Osteoblast (primary cell): ENCODE data around the gene PHLDB3. TPM values are rescaled to one million over a fixed set of nuclear protein-coding genes. Genes with fewer than 3 reads are reported as not detected.
"Not testable (repeated sequence)": the region's sequence is repeated elsewhere in the genome, so short reads cannot be mapped to it uniquely, and the experiment has no call there.

Experiments used
- DNase-seq: peaks from one replicate; pipeline ENCODE4 v3.0.0; 2011; ENCODE audit warnings: low spot score, mixed read lengths; ENCODE audit not compliant: insufficient read length; ENCODE audit errors: missing footprints
- H2AFZ ChIP-seq: 2 replicates; pipeline ENCODE4 v1.6.0; 2011; ENCODE audit warnings: mild to moderate bottlenecking, low read length
- H3K27ac ChIP-seq: 2 replicates; pipeline ENCODE4 v1.5.1; 2011; ENCODE audit warnings: mild to moderate bottlenecking, low read depth, low read length, moderate library complexity
- H3K27me3 ChIP-seq: 2 replicates; pipeline ENCODE4 v1.6.0; 2012; ENCODE audit warnings: mild to moderate bottlenecking, control low read depth, inconsistent platforms, low read length, moderate library complexity; ENCODE audit not compliant: insufficient read depth
- H3K36me3 ChIP-seq: 2 replicates; pipeline ENCODE4 v1.5.1; 2011; ENCODE audit warnings: mild to moderate bottlenecking, low read length, control low read depth, moderate library complexity; ENCODE audit not compliant: insufficient read depth
- H3K4me1 ChIP-seq: 2 replicates; pipeline ENCODE4 v1.5.1; 2011; ENCODE audit warnings: mild to moderate bottlenecking, low read length, control low read depth, moderate library complexity; ENCODE audit not compliant: insufficient read depth
- H3K4me2 ChIP-seq: 2 replicates; pipeline ENCODE4 v1.6.0; 2011; ENCODE audit warnings: mild to moderate bottlenecking, low read length; ENCODE audit not compliant: insufficient read depth
- H3K4me3 ChIP-seq: fragments of 200-600 bp; sonication (generic); 3 replicates; pipeline ENCODE4 v1.5.1; 2012; ENCODE audit warnings: mild to moderate bottlenecking, low read length, inconsistent platforms; ENCODE audit not compliant: insufficient read depth
- H3K79me2 ChIP-seq: 2 replicates; pipeline ENCODE4 v1.6.0; 2012; ENCODE audit warnings: mild to moderate bottlenecking, low read length, control low read depth, inconsistent platforms; ENCODE audit not compliant: insufficient read depth
- H3K9me3 ChIP-seq: 2 replicates; pipeline ENCODE4 v1.5.1; 2011; ENCODE audit warnings: low read depth, low read length, control low read depth
- H4K20me1 ChIP-seq: 2 replicates; pipeline ENCODE4 v1.6.0; 2012; ENCODE audit warnings: mild to moderate bottlenecking, low read length, control low read depth; ENCODE audit not compliant: insufficient read depth
- CTCF ChIP-seq: IDR thresholded peaks from 2 replicates; pipeline ENCODE4 v1.5.1; 2011; ENCODE audit warnings: mild to moderate bottlenecking, low read depth, low read length, moderate library complexity; ENCODE audit errors: extremely low read depth
- total RNA-seq: library from RNA; depleted of rRNA; stranded (reverse); fragments of >200 nt; gene quantifications from 2 replicates; pipeline ENCODE4 v1.2.3, GENCODE V29; 2012

PHLDB3 gene
- total RNA-seq, 1 donor: 10.9 TPM

GRCh38 chr19:43447655-43448054 is 56.9 kb downstream of the PHLDB3 start:
- Histone ChIP-seq H3K4me1 (peaks cover 6% of the 10 kb centered on the region), H3K27ac (no peak overlapping the region), H3K4me3 (no peak overlapping the region), H3K36me3 (no peaks in the 10 kb centered on the region), H3K4me2 (no peak overlapping the region), H3K79me2 (no peaks in the 10 kb centered on the region), H3K27me3 (no peaks in the 10 kb centered on the region), H4K20me1 (no peaks in the 10 kb centered on the region), H2AFZ (no peak overlapping the region), H3K9me3 (no peaks in the 10 kb centered on the region)
- no peak for DNase-seq
- no peak for TF ChIP-seq CTCF

GRCh38 chr19:43446746-43447489 is 57.6 kb downstream of the PHLDB3 start:
- Histone ChIP-seq H3K79me2 (no peaks in the 10 kb centered on the region), H3K4me1 (peaks cover 6% of the 10 kb centered on the region), H3K27me3 (no peaks in the 10 kb centered on the region), H3K27ac (no peak overlapping the region), H3K36me3 (no peaks in the 10 kb centered on the region), H2AFZ (peak overlapping the region; percentile 23), H3K4me3 (no peak overlapping the region), H3K4me2 (no peak overlapping the region), H3K9me3 (no peaks in the 10 kb centered on the region), H4K20me1 (no peaks in the 10 kb centered on the region)
- peak; percentile 96 for TF ChIP-seq CTCF
- DNase-seq: peak; percentile 95

GRCh38 chr19:43445426-43445825 is 59.1 kb downstream of the PHLDB3 start:
- no peak for DNase-seq
- no peak for TF ChIP-seq CTCF
- H3K36me3 ChIP-seq: no peaks in the 10 kb centered on the region
- H3K27ac ChIP-seq: no peak overlapping the region
- no peak overlapping the region for H3K4me3 ChIP-seq
- H3K4me1 ChIP-seq: peaks cover 1% of the 10 kb centered on the region
- H3K79me2 ChIP-seq: no peaks in the 10 kb centered on the region
- no peak overlapping the region for H3K4me2 ChIP-seq
- no peaks in the 10 kb centered on the region for H4K20me1 ChIP-seq
- H2AFZ ChIP-seq: no peak overlapping the region
- no peaks in the 10 kb centered on the region for H3K9me3 ChIP-seq
- H3K27me3 ChIP-seq: no peaks in the 10 kb centered on the region

GRCh38 chr19:43444531-43445287 is 59.8 kb downstream of the PHLDB3 start:
- Histone ChIP-seq H3K79me2 (no peaks in the 10 kb centered on the region), H3K4me1 (no peaks in the 10 kb centered on the region), H2AFZ (no peak overlapping the region), H3K36me3 (no peaks in the 10 kb centered on the region), H3K27me3 (no peaks in the 10 kb centered on the region), H3K4me2 (no peak overlapping the region), H4K20me1 (no peaks in the 10 kb centered on the region), H3K4me3 (no peak overlapping the region), H3K9me3 (no peaks in the 10 kb centered on the region), H3K27ac (no peak overlapping the region)
- no peak for DNase-seq
- TF ChIP-seq CTCF: no peak

- not testable (repeated sequence) for H3K79me2 ChIP-seq, H2AFZ ChIP-seq, H3K27ac ChIP-seq, H3K36me3 ChIP-seq, H3K4me2 ChIP-seq, H3K4me3 ChIP-seq, DNase-seq, H4K20me1 ChIP-seq, H3K27me3 ChIP-seq, H3K9me3 ChIP-seq, H3K4me1 ChIP-seq
These were observed 60.5 kb downstream of the PHLDB3 start for GRCh38 chr19:43444091-43444490.
